Activated CD8-positive, alpha-beta memory T cell treated with anti-CD3 and anti-CD28 coated beads for 4 hours (primary cell): ENCODE measurements around the gene CHMP4B.

Experiments used
- DNase-seq, 2 donors: peaks; one replicate each; pipeline ENCODE4 v3.0.0-alpha.2; 2020; ENCODE audit warnings: low read depth in 2 of 2

CHMP4B gene

GRCh38 chr20:33864324-33864963, 53.3 kb downstream of the CHMP4B start:
- DNase-seq: no peak

GRCh38 chr20:33865761-33866370, 54.7 kb downstream of the CHMP4B start:
- no peak for DNase-seq

- DNase-seq: no peak
Measured at GRCh38 chr20:33866398-33867100, 55.4 kb downstream of the CHMP4B start.

- no peak for DNase-seq
Measured at GRCh38 chr20:33868042-33868441, 56.9 kb downstream of the CHMP4B start.

- no peak for DNase-seq
Measured at GRCh38 chr20:33868595-33868994, 57.4 kb downstream of the CHMP4B start.

- no peak for DNase-seq
Measured at GRCh38 chr20:33869283-33869682, 58.1 kb downstream of the CHMP4B start.

- DNase-seq: no peak
Measured at GRCh38 chr20:33871362-33871761, 60.2 kb downstream of the CHMP4B start.

GRCh38 chr20:33874129-33874528, 63.0 kb downstream of the CHMP4B start:
- no peak for DNase-seq

- DNase-seq: no peak
Measured at GRCh38 chr20:33875055-33875454, 63.9 kb downstream of the CHMP4B start.

GRCh38 chr20:33875534-33876026, 64.4 kb downstream of the CHMP4B start:
- no peak for DNase-seq

- DNase-seq: no peak
Measured at GRCh38 chr20:33878583-33878982, 67.4 kb downstream of the CHMP4B start.

- no peak for DNase-seq
Measured at GRCh38 chr20:33880396-33880795, 69.2 kb downstream of the CHMP4B start.

- DNase-seq: no peak
Measured at GRCh38 chr20:33881989-33882388, 70.8 kb downstream of the CHMP4B start.

- no peak for DNase-seq
Measured at GRCh38 chr20:33882481-33882880, 71.3 kb downstream of the CHMP4B start.

GRCh38 chr20:33883164-33883563, 72.0 kb downstream of the CHMP4B start:
- no peak for DNase-seq

- no peak for DNase-seq
Measured at GRCh38 chr20:33884633-33885032, 73.5 kb downstream of the CHMP4B start.

- DNase-seq: no peak
Measured at GRCh38 chr20:33889312-33889711, 78.2 kb downstream of the CHMP4B start.

GRCh38 chr20:33890557-33890956, 79.4 kb downstream of the CHMP4B start:
- no peak for DNase-seq

- DNase-seq: no peak
Measured at GRCh38 chr20:33893314-33893713, 82.2 kb downstream of the CHMP4B start.

- no peak for DNase-seq
Measured at GRCh38 chr20:33894798-33895197, 83.7 kb downstream of the CHMP4B start.

GRCh38 chr20:33896509-33896908, 85.4 kb downstream of the CHMP4B start:
- no peak for DNase-seq

- DNase-seq: no peak
Measured at GRCh38 chr20:33897313-33897912, 86.3 kb downstream of the CHMP4B start.

- DNase-seq: no peak
Measured at GRCh38 chr20:33899106-33899505, 88.0 kb downstream of the CHMP4B start.
